ENCODE results near the gene THOP1. TPM values are rescaled to one million over a fixed set of nuclear protein-coding genes. Genes with fewer than 3 reads are reported as not detected.
A peak's percentile ranks its signal among the peaks of the same experiment; 100 is the strongest.

Gene THOP1
- 143 TPM for total RNA-seq (2021; ENCODE audit: unreplicated experiment)
- 180 TPM for polyA plus RNA-seq (2012; ENCODE audit: insufficient read length)
- percentile 60 among the genes with signal in this experiment for Bru-seq, nascent RNA
- BruChase-seq, experiment 1, labeled RNA remaining after a 2-hour chase = percentile 66 among the genes with signal in this experiment
- percentile 71 among the genes with signal in this experiment for BruChase-seq, experiment 2, labeled RNA remaining after a 6-hour chase
- long read RNA-seq, full-length matches to known transcripts = 175 of 251 reads
- long read RNA-seq, partial matches to known transcripts = 30 of 251 reads
- long read RNA-seq, other reads (novel, unspliced or antisense) = 46 of 251 reads

DNA sequence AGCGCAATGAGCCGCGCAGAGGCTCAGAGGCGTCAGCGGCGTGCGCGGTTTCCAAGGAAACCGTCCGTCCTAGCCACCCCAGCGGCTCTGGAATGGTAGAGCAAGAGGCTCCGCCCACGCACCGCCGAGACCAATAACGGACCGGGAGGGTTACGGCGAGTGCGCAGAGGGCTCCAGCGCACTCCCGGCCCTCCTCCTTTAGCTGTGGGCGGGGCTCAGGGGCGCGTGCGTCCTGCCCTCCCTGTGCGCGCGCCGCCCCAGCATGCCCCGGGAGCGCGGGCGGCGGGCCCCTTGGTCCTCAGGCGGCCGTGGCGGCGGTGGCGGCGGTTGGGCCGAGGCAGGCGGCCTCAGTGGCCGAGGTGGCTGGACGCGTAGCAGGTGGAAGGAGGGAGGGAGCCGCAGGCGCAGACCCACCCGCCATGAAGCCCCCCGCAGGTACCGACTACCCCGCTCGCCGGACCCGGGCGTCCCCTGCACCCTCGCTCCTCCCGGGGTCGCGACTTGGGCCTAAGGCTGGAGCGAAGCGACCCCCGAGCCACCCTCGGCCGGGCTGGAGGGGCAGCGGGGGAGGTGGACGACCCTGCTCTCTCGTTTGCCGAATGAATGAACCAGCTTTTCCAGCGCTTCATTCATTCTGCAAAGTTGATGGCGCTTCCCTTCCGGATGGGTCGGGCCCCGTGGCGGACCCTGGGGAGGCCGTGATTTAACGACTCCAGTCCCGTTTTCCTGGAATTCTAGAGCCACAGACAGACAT lies at the start of gene THOP1:
Gene THOP1 (plus strand): TSS at position 260 of the 754 bp plus-strand sequence. CDS start 160 bp downstream, at position 420.
- H3K4me1 ChIP-seq (ENCODE audit: control insufficient read depth, insufficient read depth, low read length) = peaks cover 12% of the 10 kb centered on the region
- peaks cover 9% of the 10 kb centered on the region for H3K36me3 ChIP-seq (ENCODE audit: control insufficient read depth, insufficient read depth, low read length)
- TF ChIP-seq, protein P1, sequence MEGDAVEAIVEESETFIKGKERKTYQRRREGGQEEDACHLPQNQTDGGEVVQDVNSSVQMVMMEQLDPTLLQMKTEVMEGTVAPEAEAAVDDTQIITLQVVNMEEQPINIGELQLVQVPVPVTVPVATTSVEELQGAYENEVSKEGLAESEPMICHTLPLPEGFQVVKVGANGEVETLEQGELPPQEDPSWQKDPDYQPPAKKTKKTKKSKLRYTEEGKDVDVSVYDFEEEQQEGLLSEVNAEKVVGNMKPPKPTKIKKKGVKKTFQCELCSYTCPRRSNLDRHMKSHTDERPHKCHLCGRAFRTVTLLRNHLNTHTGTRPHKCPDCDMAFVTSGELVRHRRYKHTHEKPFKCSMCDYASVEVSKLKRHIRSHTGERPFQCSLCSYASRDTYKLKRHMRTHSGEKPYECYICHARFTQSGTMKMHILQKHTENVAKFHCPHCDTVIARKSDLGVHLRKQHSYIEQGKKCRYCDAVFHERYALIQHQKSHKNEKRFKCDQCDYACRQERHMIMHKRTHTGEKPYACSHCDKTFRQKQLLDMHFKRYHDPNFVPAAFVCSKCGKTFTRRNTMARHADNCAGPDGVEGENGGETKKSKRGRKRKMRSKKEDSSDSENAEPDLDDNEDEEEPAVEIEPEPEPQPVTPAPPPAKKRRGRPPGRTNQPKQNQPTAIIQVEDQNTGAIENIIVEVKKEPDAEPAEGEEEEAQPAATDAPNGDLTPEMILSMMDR (IDR thresholded peaks at IDR 0.05) = no peak
- TF ChIP-seq POLR2AphosphoS5 (IDR thresholded peaks at IDR 0.05; ENCODE audit: low read depth, low read length) (peak; percentile 77; the same call in 1 of the 2 replicates), SIN3A (IDR thresholded peaks at IDR 0.05; ENCODE audit: borderline replicate concordance, insufficient read depth, low read depth, low read length) (peak; percentile 77), TCF7L2 (IDR thresholded peaks at IDR 0.05; ENCODE audit: low read depth, low read length) (no peak)
- ChIA-PET CTCF (interaction anchor here (1.0 kb wide), 1 partner anchor 137 kb away, joined by 3 read pairs; no protein-coding TSS in a partner anchor), POLR2A (no interaction called here)
- H3K27ac ChIP-seq (ENCODE audit: low read length) = peak within 1 kb of the TSS; percentile 89
- intact Hi-C loops (cut with micrococcal nuclease; ENCODE audit: unreplicated experiment) (no loop called here), in situ Hi-C loops (cut with HindIII; ENCODE audit: low pct_unique_long_range_greater_than_20kb, low sequenced_read_pairs) (no loop called here)
- BruUV-seq (replicated peaks) = TSS peak; percentile 93
- no peaks in the 10 kb centered on the region for H3K9me3 ChIP-seq (ENCODE audit: control insufficient read depth, insufficient read depth, low read depth, low read length)
- peak; percentile 96 for ATAC-seq
- peak; percentile 84 for DNase-seq (ENCODE audit: low read depth, low spot score)
- H3K4me3 ChIP-seq (ENCODE audit: low read depth in 2 of 2, low read length in 2 of 2) = peak within 1 kb of the TSS; percentile 66 to 80
- H3K27me3 ChIP-seq (ENCODE audit: control insufficient read depth, insufficient read depth, low read length) = no peaks in the 10 kb centered on the region

DNA sequence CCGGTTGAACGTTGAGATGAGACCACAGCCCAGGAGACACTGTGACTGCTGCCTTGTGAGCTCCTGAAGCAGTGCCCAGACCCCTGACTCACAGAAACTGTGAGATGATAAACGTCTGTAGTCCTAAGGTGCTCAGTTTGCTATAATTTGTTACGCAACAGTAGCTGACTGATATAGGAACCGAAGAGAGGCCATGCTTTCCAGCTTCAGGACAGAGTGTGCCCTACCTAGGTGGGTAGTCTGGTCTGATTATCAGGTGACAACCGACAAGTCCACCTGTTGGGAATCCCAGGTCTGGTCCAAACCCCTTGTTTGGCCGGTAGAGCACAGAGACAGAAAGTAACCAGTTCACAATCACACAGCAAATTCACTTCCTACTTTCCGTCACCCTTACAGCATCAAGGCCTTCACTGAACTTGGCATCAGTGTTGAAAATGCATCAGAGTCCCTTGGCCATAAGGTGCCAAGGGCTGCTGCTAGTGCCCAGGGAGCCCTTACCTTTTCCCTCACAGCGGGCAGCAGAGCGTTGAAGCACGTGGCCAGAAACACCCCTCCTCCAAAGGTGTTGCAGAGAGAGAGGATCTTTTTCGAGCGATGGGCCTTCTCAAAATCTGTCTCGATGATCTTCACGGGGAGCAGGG lies 48.6 kb upstream of the THOP1 start:
- Histone ChIP-seq H3K9me3 (ENCODE audit: control insufficient read depth, insufficient read depth, low read depth, low read length) (no peaks in the 10 kb centered on the region), H3K27me3 (ENCODE audit: control insufficient read depth, insufficient read depth, low read length) (no peaks in the 10 kb centered on the region), H3K36me3 (ENCODE audit: control insufficient read depth, insufficient read depth, low read length) (no peaks in the 10 kb centered on the region; the same call in 1 of the 2 replicates), H3K27ac (ENCODE audit: low read length) (no peak overlapping the region), H3K4me1 (ENCODE audit: control insufficient read depth, insufficient read depth, low read length) (peaks cover 3% of the 10 kb centered on the region; the same call in 1 of the 2 replicates), H3K4me3 (ENCODE audit: low read depth in 2 of 2, low read length in 2 of 2) (no peak overlapping the region)
- ChIA-PET CTCF (interaction anchor here (0.5 kb wide), 1 partner anchor 268 kb away, joined by 5 read pairs; no protein-coding TSS in a partner anchor), POLR2A (no interaction called here)
- in situ Hi-C loops (cut with HindIII; ENCODE audit: low pct_unique_long_range_greater_than_20kb, low sequenced_read_pairs) = no loop called here
- TF ChIP-seq TCF7L2 (IDR thresholded peaks at IDR 0.05; ENCODE audit: low read depth, low read length) = no peak
- no peak for ATAC-seq
- intact Hi-C loops (cut with micrococcal nuclease; ENCODE audit: unreplicated experiment) = no loop called here
- no TSS peak for BruUV-seq (replicated peaks)
- DNase-seq (ENCODE audit: low read depth, low spot score) = no peak

DNA sequence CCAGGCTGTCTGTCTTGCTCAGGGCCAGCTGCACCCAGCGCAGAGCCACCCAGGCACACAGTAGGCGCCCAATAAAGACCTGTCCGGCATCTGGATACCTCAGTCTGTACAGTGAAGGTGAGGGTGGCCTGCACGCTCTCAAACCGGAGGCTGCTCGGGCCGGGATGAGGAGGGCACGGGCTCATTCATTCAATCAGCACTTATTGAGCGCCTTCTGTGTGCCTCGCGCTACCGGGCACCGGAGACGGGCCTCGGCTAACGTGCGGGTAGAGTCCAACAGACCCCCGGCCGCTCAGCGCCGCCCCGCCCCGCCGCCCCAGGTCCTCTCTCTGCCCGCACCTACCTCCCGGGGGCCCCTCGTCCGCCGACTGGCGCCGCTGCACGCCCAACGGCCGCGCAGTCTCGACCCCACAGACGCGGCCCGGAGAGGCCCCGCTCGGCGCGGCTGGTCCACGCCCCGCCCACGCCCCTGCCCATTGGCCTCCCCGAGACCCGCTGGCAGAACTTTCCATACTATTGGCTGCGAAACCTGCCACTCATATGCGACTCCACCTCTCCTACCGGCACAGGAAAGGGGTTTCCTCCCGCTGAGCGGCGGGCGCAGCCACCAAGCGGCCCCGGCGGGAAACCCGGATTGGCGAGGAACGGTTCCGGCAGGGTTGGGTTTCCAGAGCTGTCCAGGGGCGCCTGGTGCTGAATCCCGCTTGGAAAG lies 45.5 kb upstream of the THOP1 start, which contains the start of gene SLC39A3:
Gene SLC39A3 (minus strand): TSS at position 416 of the 712 bp plus-strand sequence. CDS start 2,760 bp downstream, outside the sequence.
- peak within 1 kb of the TSS; percentile 85 to 88 for H3K4me3 ChIP-seq (ENCODE audit: low read depth in 2 of 2, low read length in 2 of 2)
- peaks cover 3% of the 10 kb centered on the region; the same call in 1 of the 2 replicates for H3K4me1 ChIP-seq (ENCODE audit: control insufficient read depth, insufficient read depth, low read length)
- BruUV-seq (replicated peaks) = no TSS peak
- in situ Hi-C loops (cut with HindIII; ENCODE audit: low pct_unique_long_range_greater_than_20kb, low sequenced_read_pairs) = no loop called here
- H3K36me3 ChIP-seq (ENCODE audit: control insufficient read depth, insufficient read depth, low read length) = no peaks in the 10 kb centered on the region; the same call in 1 of the 2 replicates
- ATAC-seq (peak; percentile 100), DNase-seq (ENCODE audit: low read depth, low spot score) (peak; percentile 80)
- peak within 1 kb of the TSS; percentile 77 for H3K27ac ChIP-seq (ENCODE audit: low read length)
- TF ChIP-seq, protein P2, sequence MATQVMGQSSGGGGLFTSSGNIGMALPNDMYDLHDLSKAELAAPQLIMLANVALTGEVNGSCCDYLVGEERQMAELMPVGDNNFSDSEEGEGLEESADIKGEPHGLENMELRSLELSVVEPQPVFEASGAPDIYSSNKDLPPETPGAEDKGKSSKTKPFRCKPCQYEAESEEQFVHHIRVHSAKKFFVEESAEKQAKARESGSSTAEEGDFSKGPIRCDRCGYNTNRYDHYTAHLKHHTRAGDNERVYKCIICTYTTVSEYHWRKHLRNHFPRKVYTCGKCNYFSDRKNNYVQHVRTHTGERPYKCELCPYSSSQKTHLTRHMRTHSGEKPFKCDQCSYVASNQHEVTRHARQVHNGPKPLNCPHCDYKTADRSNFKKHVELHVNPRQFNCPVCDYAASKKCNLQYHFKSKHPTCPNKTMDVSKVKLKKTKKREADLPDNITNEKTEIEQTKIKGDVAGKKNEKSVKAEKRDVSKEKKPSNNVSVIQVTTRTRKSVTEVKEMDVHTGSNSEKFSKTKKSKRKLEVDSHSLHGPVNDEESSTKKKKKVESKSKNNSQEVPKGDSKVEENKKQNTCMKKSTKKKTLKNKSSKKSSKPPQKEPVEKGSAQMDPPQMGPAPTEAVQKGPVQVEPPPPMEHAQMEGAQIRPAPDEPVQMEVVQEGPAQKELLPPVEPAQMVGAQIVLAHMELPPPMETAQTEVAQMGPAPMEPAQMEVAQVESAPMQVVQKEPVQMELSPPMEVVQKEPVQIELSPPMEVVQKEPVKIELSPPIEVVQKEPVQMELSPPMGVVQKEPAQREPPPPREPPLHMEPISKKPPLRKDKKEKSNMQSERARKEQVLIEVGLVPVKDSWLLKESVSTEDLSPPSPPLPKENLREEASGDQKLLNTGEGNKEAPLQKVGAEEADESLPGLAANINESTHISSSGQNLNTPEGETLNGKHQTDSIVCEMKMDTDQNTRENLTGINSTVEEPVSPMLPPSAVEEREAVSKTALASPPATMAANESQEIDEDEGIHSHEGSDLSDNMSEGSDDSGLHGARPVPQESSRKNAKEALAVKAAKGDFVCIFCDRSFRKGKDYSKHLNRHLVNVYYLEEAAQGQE (IDR thresholded peaks at IDR 0.05; ENCODE audit: insufficient read depth in 1 of 2, low read depth in 2 of 2, low read length in 1 of 2) = peak; percentile 98 to 99
- no peak for TF ChIP-seq TCF7L2 (IDR thresholded peaks at IDR 0.05; ENCODE audit: low read depth, low read length)
- TF ChIP-seq POLR2AphosphoS5 (IDR thresholded peaks at IDR 0.05; ENCODE audit: low read depth, low read length) = 0 out of 2 replicates have a peak, but pooled peaks have one; percentile 36
- TF ChIP-seq, protein P1 (IDR thresholded peaks at IDR 0.05) = no peak
- TF ChIP-seq SIN3A (IDR thresholded peaks at IDR 0.05; ENCODE audit: borderline replicate concordance, insufficient read depth, low read depth, low read length) = peak; percentile 91; the same call in 1 of the 2 replicates
- intact Hi-C loops (cut with micrococcal nuclease; ENCODE audit: unreplicated experiment) = no loop called here
- POLR2A ChIA-PET = no interaction called here
- CTCF ChIA-PET = no interaction called here
- H3K27me3 ChIP-seq (ENCODE audit: control insufficient read depth, insufficient read depth, low read length) = no peaks in the 10 kb centered on the region
- no peaks in the 10 kb centered on the region for H3K9me3 ChIP-seq (ENCODE audit: control insufficient read depth, insufficient read depth, low read depth, low read length)

All from Panc1 (cell line).